ENCODE results near the gene ARHGEF17. TPM values are rescaled to one million over a fixed set of nuclear protein-coding genes. Genes with fewer than 3 reads are reported as not detected.
A peak's percentile ranks its signal among the peaks of the same experiment; 100 is the strongest.

Gene ARHGEF17
- total and polyA plus RNA-seq, 4 donors = 2.6 to 12.6 (median 5.7) TPM

DNA sequence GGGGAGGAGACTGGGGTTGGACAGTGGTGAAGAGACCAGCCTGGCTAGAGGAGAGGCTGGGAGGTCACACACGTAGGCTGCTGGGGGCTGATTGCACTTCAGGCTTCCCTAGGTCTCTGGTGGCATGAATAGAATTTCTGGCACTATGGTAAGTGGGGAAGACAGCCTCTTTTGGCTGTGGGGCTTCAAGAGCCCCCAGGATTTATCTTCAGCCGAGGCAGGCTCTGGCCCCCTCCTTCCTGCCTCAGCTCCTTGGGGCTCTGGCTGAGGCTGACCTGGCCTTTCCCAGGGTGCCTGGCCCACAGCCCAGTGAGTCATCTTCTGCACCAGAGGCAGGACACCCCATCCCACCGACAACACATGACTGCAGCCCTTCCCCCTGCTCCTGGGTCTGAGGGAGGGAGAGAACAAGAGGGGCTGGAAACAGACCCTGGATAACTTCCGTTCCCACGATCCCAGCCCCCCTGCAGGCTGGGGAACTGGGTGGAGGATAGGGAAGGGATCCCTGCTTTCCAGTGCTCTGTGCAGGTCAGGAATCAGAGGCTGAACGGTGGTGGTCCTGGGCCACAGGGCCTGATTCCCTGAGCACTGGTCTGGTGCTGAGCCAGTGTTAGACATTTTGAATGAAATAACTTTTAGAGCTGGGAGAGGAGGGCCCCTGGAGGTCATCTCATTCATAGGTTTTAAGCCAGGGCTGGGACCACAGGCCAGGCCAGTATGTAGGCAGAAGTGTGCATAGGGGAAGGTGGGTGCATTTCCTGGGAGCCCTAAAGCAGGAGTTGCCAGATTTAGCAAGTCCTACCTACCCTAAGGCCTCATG is 26.5 kb downstream of the ARHGEF17 start:
- DNase-seq (ENCODE audit: low spot score) = no peak
- peak in 1 of 2 donors; percentile 11 for TF ChIP-seq RXRA (IDR thresholded peaks at IDR 0.05)
- TF ChIP-seq, protein P1, sequence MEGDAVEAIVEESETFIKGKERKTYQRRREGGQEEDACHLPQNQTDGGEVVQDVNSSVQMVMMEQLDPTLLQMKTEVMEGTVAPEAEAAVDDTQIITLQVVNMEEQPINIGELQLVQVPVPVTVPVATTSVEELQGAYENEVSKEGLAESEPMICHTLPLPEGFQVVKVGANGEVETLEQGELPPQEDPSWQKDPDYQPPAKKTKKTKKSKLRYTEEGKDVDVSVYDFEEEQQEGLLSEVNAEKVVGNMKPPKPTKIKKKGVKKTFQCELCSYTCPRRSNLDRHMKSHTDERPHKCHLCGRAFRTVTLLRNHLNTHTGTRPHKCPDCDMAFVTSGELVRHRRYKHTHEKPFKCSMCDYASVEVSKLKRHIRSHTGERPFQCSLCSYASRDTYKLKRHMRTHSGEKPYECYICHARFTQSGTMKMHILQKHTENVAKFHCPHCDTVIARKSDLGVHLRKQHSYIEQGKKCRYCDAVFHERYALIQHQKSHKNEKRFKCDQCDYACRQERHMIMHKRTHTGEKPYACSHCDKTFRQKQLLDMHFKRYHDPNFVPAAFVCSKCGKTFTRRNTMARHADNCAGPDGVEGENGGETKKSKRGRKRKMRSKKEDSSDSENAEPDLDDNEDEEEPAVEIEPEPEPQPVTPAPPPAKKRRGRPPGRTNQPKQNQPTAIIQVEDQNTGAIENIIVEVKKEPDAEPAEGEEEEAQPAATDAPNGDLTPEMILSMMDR (IDR thresholded peaks at IDR 0.05; ENCODE audit: low read depth, low read length, missing input control) = no peak
- TF ChIP-seq, protein P2, sequence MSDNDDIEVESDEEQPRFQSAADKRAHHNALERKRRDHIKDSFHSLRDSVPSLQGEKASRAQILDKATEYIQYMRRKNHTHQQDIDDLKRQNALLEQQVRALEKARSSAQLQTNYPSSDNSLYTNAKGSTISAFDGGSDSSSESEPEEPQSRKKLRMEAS (IDR thresholded peaks at IDR 0.05) = no peak
- TF ChIP-seq SP1 (IDR thresholded peaks at IDR 0.05) = peak; percentile 6
- TF ChIP-seq HNF4G (IDR thresholded peaks at IDR 0.05) = no peak
- TF ChIP-seq, protein P3, sequence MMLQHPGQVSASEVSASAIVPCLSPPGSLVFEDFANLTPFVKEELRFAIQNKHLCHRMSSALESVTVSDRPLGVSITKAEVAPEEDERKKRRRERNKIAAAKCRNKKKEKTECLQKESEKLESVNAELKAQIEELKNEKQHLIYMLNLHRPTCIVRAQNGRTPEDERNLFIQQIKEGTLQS (IDR thresholded peaks at IDR 0.05) = no peak
- TF ChIP-seq RAD21 (IDR thresholded peaks at IDR 0.05) = no peak
- TF ChIP-seq YY1 (IDR thresholded peaks at IDR 0.05) = no peak
- peak; percentile 55 to 72 for TF ChIP-seq JUND (IDR thresholded peaks at IDR 0.05)
- no peak for TF ChIP-seq TAF1 (conservative IDR thresholded peaks at IDR 0.05)
- TF ChIP-seq, protein P4, sequence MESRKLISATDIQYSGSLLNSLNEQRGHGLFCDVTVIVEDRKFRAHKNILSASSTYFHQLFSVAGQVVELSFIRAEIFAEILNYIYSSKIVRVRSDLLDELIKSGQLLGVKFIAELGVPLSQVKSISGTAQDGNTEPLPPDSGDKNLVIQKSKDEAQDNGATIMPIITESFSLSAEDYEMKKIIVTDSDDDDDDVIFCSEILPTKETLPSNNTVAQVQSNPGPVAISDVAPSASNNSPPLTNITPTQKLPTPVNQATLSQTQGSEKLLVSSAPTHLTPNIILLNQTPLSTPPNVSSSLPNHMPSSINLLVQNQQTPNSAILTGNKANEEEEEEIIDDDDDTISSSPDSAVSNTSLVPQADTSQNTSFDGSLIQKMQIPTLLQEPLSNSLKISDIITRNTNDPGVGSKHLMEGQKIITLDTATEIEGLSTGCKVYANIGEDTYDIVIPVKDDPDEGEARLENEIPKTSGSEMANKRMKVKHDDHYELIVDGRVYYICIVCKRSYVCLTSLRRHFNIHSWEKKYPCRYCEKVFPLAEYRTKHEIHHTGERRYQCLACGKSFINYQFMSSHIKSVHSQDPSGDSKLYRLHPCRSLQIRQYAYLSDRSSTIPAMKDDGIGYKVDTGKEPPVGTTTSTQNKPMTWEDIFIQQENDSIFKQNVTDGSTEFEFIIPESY (IDR thresholded peaks at IDR 0.05) = no peak
- no peak for TF ChIP-seq GABPA (IDR thresholded peaks at IDR 0.05 in 1 of 2, conservative IDR thresholded peaks at IDR 0.05 in 1 of 2)
- TF ChIP-seq FOXA2 (IDR thresholded peaks at IDR 0.05) = no peak
- peak; percentile 79 for TF ChIP-seq NR2F2 (IDR thresholded peaks at IDR 0.05)
- TF ChIP-seq FOXA1 (IDR thresholded peaks at IDR 0.05) = no peak
- TF ChIP-seq, protein P5, sequence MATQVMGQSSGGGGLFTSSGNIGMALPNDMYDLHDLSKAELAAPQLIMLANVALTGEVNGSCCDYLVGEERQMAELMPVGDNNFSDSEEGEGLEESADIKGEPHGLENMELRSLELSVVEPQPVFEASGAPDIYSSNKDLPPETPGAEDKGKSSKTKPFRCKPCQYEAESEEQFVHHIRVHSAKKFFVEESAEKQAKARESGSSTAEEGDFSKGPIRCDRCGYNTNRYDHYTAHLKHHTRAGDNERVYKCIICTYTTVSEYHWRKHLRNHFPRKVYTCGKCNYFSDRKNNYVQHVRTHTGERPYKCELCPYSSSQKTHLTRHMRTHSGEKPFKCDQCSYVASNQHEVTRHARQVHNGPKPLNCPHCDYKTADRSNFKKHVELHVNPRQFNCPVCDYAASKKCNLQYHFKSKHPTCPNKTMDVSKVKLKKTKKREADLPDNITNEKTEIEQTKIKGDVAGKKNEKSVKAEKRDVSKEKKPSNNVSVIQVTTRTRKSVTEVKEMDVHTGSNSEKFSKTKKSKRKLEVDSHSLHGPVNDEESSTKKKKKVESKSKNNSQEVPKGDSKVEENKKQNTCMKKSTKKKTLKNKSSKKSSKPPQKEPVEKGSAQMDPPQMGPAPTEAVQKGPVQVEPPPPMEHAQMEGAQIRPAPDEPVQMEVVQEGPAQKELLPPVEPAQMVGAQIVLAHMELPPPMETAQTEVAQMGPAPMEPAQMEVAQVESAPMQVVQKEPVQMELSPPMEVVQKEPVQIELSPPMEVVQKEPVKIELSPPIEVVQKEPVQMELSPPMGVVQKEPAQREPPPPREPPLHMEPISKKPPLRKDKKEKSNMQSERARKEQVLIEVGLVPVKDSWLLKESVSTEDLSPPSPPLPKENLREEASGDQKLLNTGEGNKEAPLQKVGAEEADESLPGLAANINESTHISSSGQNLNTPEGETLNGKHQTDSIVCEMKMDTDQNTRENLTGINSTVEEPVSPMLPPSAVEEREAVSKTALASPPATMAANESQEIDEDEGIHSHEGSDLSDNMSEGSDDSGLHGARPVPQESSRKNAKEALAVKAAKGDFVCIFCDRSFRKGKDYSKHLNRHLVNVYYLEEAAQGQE (IDR thresholded peaks at IDR 0.05) = no peak
- no peak for TF ChIP-seq EGR1 (IDR thresholded peaks at IDR 0.05; ENCODE audit: low read depth in 2 of 2)
- no peak for TF ChIP-seq HNF4A (conservative IDR thresholded peaks at IDR 0.05)
- Histone ChIP-seq H3K36me3 (ENCODE audit: control insufficient read depth in 4 of 4, insufficient read depth in 3 of 4, low read depth in 1 of 4, low read length in 3 of 4) (no peaks in the 10 kb centered on the region), H3K27ac (ENCODE audit: low read depth in 1 of 2, low read length in 2 of 2) (peak overlapping the region; percentile 65 to 67), H3K9me3 (ENCODE audit: control insufficient read depth in 4 of 4, low read length in 3 of 4) (no peaks in the 10 kb centered on the region), H3K4me3 (ENCODE audit: low read depth in 1 of 3, low read length in 3 of 3) (no peak overlapping the region), H3K9ac (ENCODE audit: low read depth in 1 of 2, low read length in 2 of 2) (no peak overlapping the region), H3K27me3 (ENCODE audit: control insufficient read depth in 4 of 4, insufficient read depth in 4 of 4, low read length in 3 of 4) (no peaks in the 10 kb centered on the region), H3K4me1 (ENCODE audit: control insufficient read depth in 4 of 4, insufficient read depth in 4 of 4, low read length in 3 of 4) (peaks cover 0 to 9% (median 0%) of the 10 kb centered on the region in 4 donors)
- WGBS = 63% methylated on average over 6 of the region's 6 CpGs

All from liver (tissue), 9 donors.